ENCODE results near the gene HIVEP1.

DNA sequence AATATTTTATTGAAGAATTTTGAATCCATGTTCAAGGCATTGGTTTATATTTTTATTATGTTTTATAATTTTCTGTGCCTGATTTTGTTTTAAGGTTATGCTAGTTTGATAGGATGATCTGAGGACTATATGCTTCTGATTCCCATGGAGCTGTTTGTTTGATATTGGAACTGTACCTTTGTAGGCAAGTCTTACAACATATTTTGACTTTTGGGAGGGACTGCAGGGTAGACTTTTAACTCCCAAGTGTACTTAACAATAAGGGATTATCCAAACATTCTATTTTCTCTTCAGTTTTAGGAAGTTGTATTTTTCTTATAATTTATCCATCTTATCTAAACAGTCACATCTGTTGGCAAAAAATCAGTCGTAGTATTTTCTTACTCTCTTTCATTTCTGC is 82.6 kb downstream of the HIVEP1 start:
- TF ChIP-seq CTCF (IDR thresholded peaks at IDR 0.05) (no peak), POLR2A (IDR thresholded peaks at IDR 0.05) (no peak)

Data from testis (tissue), 2 donors.